ENCODE measurements around the gene CDH22. TPM values are rescaled to one million over a fixed set of nuclear protein-coding genes. Genes with fewer than 3 reads are reported as not detected.

The CDH22 gene
- total RNA-seq, 4 donors from 2014 or later, result 0.11 to 2.3 (median 0.76) TPM

DNA sequence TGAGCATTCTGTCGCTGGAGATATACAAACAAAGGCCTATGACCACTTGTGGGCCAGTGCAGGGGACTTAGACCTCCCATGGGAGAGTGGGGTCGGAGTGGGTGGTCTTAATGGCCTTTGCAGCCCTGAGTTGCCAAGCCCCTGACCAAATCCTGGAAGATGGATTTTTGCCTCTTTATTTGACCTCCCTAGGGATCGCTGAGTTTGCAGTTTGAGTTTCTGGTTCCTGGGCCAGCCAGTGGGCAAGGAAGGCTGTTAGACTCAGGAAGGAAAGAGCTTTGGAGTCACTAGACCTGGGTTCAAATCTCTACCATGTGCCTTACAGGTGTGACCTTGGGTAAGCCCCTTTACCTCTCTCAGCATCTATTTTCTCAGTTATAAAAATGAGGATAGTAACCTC is 96.0 kb downstream of the CDH22 start:
- H3K36me3 ChIP-seq, result no peaks in the 10 kb centered on the region
- peaks cover 0 to 6% (median 0%) of the 10 kb centered on the region in 3 donors for H3K4me1 ChIP-seq
- TF ChIP-seq CTCF (IDR thresholded peaks at IDR 0.05) (no peak), POLR2A (IDR thresholded peaks at IDR 0.05) (no peak)
- H3K4me3 ChIP-seq, result no peak overlapping the region
- H3K27me3 ChIP-seq, result peaks cover 0 to 90% (median 0%) of the 10 kb centered on the region in 4 donors
- DNase-seq, result no peak
- H3K9me3 ChIP-seq, result no peaks in the 10 kb centered on the region
- 65 to 68% methylated on average over 2 to 3 of the region's 3 CpGs for WGBS, 2 donors
- no peak overlapping the region for H3K27ac ChIP-seq
- intact Hi-C loops (cut with DNase I), result no loop called here

- TF ChIP-seq POLR2A (IDR thresholded peaks at IDR 0.05) (no peak), CTCF (IDR thresholded peaks at IDR 0.05) (no peak)
- Histone ChIP-seq H3K9me3 (no peaks in the 10 kb centered on the region), H3K27me3 (peaks cover 0 to 96% (median 0%) of the 10 kb centered on the region in 4 donors), H3K4me3 (no peak overlapping the region), H3K27ac (no peak overlapping the region), H3K36me3 (no peaks in the 10 kb centered on the region), H3K4me1 (peaks cover 0 to 11% (median 3%) of the 10 kb centered on the region in 3 donors)
- intact Hi-C loops (cut with DNase I), result no loop called here
- no CpG with 5 or more reads among the region's 8 CpGs for WGBS, 2 donors
- DNase-seq, result no peak
These were observed 97.0 kb downstream of the CDH22 start for GRCh38 chr20:46211331-46211722.

GRCh38 chr20:46210672-46211330 is 97.5 kb downstream of the CDH22 start:
- H3K9me3 ChIP-seq, result no peaks in the 10 kb centered on the region
- 60 to 86% methylated on average over 3 to 14 of the region's 18 CpGs for WGBS, 2 donors
- TF ChIP-seq POLR2A (IDR thresholded peaks at IDR 0.05) (no peak), CTCF (IDR thresholded peaks at IDR 0.05) (no peak)
- no peak overlapping the region for H3K27ac ChIP-seq
- DNase-seq, result no peak
- intact Hi-C loops (cut with DNase I), result no loop called here
- H3K4me1 ChIP-seq, result peaks cover 0 to 10% (median 4%) of the 10 kb centered on the region in 3 donors
- H3K27me3 ChIP-seq, result peaks cover 0 to 92% (median 0%) of the 10 kb centered on the region in 4 donors
- no peaks in the 10 kb centered on the region for H3K36me3 ChIP-seq
- H3K4me3 ChIP-seq, result no peak overlapping the region

GRCh38 chr20:46209930-46210671 is 98.2 kb downstream of the CDH22 start:
- TF ChIP-seq POLR2A (IDR thresholded peaks at IDR 0.05), result no peak
- TF ChIP-seq CTCF (IDR thresholded peaks at IDR 0.05), result no peak
- no peak for DNase-seq
- intact Hi-C loops (cut with DNase I), result no loop called here
- Histone ChIP-seq H3K36me3 (no peaks in the 10 kb centered on the region), H3K27me3 (peaks cover 0 to 94% (median 0%) of the 10 kb centered on the region in 4 donors), H3K27ac (no peak overlapping the region), H3K9me3 (no peaks in the 10 kb centered on the region), H3K4me1 (peaks cover 0 to 10% (median 4%) of the 10 kb centered on the region in 3 donors), H3K4me3 (no peak overlapping the region)
- 69 to 80% methylated on average over 15 to 18 of the region's 63 CpGs for WGBS, 2 donors

GRCh38 chr20:46207793-46208192 is 100.5 kb downstream of the CDH22 start:
- no peak overlapping the region for H3K4me3 ChIP-seq
- DNase-seq, result no peak
- WGBS, 2 donors, result 58 to 64% methylated on average over 2 of the region's 2 CpGs
- no peak overlapping the region for H3K27ac ChIP-seq
- TF ChIP-seq CTCF (IDR thresholded peaks at IDR 0.05) (no peak), POLR2A (IDR thresholded peaks at IDR 0.05) (no peak)
- H3K36me3 ChIP-seq, result no peaks in the 10 kb centered on the region
- H3K4me1 ChIP-seq, result peaks cover 0 to 24% (median 8%) of the 10 kb centered on the region in 3 donors
- H3K9me3 ChIP-seq, result no peaks in the 10 kb centered on the region
- intact Hi-C loops (cut with DNase I), result no loop called here
- peaks cover 0 to 94% (median 0%) of the 10 kb centered on the region in 4 donors for H3K27me3 ChIP-seq

Data from esophagus squamous epithelium (tissue), 5 donors.